GM21367 (cell line): ENCODE measurements around the gene WNT9B.

Experiments
- ATAC-seq: cut with Tn5 transposase; IDR thresholded peaks from one replicate; pipeline ENCODE4 v1.9.1; 2021; ENCODE audit not compliant: unreplicated experiment

The WNT9B gene, protein sequence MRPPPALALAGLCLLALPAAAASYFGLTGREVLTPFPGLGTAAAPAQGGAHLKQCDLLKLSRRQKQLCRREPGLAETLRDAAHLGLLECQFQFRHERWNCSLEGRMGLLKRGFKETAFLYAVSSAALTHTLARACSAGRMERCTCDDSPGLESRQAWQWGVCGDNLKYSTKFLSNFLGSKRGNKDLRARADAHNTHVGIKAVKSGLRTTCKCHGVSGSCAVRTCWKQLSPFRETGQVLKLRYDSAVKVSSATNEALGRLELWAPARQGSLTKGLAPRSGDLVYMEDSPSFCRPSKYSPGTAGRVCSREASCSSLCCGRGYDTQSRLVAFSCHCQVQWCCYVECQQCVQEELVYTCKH

DNA sequence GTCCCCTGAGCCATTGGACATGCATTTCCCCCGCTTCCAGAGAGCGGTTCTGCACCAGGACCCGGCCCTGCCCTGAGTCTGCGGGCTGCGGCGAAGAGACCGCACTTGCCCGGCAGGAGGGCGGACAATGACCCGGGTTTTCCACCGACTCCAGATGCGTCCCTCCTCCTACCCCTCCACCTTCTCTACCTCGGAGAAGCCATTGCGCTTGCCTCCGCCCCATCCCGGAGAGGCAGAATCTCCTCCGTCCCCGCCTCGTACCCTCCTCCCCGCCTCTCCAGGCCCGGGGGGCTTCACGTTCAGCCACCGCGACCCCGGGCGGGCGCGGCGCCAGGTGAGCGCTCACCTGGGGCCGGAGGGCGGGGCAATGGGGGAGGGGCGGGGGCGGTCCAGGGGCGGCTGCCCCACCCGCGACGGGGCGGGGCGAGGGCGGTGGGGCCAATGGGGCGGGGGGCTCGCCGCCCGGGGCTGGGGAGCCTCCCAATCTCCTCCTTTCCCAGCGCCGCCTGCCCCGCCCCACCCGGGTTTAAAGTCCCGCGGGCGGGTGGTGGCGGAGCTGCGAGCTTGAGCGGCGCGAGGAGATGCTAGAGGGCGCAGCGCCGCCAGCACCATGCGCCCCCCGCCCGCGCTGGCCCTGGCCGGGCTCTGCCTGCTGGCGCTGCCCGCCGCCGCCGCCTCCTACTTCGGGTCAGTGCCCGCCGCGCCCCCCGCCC is at the start of gene WNT9B:
Gene WNT9B (plus strand): TSS at position 555 of the 713 bp plus-strand sequence. CDS start 56 bp downstream, at position 611.
- ATAC-seq = no peak

DNA sequence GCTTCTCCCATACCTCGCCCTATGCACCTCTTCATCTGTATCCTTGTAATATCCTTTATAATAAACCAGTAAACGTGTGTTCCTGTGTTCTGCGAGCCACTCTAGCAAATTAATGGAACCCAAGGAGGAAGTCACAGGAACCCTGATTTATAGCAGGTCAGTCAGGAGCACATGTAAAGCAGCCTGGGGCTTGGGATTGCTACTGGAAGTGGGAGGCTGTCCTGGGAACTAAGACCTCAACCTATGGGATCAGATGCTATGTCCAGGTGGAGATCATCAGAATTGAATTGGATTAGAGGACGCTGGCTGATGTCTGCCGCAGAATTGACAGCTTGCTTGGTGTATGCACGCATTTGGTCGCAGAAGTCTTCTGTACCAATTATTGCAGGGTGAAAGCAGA is 48.6 kb upstream of the WNT9B start:
- ATAC-seq = no peak

DNA sequence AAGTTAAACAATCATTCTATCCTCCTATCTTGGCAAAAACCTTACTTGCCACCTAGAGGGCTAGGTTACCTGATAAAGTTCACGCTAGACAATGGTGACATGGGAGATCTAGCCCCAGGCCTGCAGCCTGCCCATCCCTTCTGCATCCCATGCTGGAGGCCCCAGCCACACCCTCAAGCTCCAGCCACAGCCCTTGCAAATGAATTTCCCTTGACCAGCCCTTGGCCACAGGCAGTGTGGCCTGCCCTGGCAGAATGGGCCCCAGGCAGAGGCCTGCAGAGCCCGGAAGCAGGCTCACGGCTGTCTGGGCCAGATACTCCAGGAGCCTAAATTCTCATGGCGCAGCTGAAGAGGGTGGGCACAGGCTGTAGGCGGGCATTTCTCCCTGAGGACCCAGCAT is 47.8 kb upstream of the WNT9B start:
- ATAC-seq = no peak

DNA sequence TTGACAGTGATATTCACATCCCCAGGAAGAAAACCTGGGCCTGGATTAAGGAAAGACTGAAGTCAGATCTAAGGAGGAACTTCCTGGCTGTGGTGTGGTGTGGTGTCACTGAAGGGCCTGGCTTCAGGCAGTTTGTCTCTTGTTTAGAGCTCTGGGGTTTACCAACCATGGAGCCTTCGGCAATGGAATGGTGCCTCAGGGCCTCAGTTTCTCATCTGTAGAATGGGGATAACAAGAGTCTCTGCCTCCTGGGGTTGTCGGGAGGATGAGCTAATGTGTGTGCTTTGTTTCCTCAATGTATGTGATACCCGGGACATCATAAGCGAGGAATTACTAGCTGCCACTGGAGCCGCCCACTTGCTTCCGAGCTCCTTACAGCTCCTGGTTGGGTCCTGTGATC is 45.6 kb upstream of the WNT9B start:
- no peak for ATAC-seq

DNA sequence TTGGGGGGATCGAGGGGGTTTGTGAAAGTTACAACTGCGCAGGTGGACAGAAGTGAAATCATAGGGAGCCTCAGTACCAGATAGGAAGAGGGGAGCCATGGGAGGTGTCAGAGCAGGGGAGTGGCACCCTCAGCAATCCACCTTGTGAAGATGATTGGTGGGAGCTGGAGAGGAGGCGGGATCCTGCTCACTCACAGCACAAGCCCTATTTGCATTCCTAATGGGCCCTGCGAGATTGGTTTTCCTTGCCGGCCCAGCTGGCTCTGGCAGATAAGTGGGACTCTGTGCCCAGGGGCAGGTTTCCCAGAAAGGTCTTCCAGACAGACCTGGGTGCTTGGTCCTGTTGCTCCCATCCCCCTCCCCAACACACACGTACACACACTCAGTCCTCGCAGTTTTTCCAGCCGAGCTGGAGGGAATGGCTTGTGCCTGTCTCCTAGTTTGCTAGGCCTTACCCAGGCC is 42.2 kb upstream of the WNT9B start:
- no peak for ATAC-seq

DNA sequence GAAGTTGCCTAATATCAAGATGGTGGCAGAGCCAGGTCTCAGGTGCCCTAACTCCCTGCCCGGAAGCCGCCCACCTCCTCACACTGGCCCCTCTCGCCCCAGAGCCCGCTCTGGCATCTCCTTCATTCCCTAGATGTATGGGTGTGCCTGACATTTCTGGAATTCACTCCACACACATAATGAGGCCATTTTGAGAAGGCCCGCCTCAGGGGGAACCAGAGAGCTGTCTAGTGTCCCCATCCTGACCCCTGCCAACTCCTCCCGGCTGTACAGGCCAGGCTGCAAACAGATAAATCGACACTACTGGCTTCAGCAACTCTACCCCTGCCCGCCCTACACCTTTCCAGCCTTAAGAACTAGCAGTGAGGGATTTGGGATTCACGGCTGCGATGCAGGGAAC is 40.5 kb upstream of the WNT9B start:
- ATAC-seq = no peak

DNA sequence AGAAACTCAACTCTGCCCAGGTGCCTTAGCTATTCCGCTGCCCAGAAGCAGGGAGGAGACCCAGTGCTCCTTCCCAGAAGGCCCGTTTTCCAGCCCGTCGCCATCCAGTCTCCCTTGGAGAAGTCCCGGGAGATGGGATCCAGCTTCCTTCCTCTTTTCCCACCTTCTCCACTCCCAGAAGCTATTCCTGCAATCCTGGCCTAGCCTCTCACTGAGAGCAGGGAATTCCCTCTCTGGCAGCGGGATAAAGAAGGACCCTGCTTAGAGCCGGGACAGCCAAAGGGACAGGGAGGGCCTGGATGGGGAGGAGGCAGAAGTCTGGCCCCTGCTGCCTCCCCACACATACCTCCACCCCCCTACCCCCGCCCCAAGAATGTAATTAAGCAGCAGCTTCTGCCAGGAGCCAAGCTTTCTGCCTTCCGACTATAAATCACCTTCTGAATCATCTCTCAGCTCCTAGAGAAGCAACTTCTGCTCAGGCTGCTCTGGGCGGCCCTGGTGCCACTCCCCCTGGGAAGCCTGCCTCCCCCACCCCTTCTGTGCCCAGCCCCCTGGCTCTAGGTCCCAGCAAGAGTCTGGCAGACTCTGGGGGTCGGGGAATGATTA is 39.3 kb upstream of the WNT9B start:
- ATAC-seq = no peak

DNA sequence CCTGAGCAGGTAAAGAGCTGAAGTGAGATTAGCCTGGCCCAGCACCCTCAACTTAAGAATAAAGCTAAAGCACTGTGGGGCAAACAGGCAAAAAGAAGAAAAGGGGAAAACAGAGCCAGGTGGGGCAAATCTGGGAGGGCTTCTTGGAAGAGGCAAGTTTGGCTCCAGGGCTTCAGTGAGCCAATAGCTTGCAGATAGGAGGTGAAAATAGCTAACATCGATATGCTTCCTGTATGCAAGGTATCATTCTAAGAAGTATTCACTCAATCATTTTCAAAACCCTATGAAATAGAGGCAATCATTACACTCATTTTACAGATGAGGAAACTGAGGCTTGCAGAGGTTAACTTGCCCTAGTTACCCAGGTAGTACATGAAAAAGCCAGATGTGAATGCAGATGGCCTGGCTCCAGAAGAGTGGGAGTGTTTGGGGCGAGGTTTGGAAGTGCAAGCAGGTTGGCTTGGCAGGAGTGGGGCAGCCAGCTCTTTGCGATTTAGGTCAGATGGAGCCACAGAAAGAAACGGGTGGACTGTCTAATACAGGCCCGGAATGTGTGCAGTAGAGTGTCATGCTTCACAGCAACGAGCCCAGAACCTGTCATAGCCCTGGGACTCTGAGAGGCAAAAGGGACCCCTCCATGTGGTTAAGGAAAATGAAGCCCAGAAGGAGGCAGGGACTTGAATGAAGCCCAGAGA is 38.6 kb upstream of the WNT9B start:
- ATAC-seq = no peak

DNA sequence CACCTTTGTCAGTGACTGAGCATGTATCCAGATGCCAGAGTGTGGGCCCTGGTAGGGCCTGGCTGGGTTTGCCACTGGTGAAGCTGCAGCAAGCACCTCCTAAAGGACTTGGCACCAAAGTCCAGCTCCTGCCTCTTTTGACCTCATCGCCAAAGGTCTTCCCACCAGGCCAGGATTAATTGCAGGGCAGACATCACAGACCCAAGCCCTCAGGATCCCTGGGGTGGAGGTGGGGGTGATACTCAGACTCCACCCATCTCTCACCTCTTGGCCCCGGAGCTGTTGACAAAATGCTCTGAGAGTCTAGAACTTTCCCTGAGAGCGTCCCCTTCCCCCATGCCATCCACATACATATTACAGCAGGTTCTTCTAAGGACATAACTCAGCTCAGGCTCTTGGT is 37.5 kb upstream of the WNT9B start:
- no peak for ATAC-seq

DNA sequence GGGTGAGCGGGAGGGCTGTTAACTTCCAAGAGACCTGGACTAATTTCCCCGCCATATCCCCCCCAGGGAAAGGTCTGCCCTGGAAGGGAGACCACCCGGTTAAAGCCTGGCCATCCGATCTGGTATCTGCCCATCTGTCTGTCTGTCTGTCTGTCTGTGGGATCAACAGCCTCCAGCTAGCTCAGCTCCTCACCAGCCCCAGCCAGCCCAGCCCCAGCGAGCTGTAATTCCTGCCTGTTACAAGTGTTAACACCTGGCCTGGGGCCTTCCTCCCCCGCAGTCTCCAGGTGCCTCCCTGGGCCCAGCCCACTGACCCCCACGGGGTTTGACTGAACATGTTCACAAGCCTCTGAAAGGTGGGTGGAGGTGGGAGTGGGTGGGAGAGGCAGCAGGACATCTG is 36.9 kb upstream of the WNT9B start:
- no peak for ATAC-seq

DNA sequence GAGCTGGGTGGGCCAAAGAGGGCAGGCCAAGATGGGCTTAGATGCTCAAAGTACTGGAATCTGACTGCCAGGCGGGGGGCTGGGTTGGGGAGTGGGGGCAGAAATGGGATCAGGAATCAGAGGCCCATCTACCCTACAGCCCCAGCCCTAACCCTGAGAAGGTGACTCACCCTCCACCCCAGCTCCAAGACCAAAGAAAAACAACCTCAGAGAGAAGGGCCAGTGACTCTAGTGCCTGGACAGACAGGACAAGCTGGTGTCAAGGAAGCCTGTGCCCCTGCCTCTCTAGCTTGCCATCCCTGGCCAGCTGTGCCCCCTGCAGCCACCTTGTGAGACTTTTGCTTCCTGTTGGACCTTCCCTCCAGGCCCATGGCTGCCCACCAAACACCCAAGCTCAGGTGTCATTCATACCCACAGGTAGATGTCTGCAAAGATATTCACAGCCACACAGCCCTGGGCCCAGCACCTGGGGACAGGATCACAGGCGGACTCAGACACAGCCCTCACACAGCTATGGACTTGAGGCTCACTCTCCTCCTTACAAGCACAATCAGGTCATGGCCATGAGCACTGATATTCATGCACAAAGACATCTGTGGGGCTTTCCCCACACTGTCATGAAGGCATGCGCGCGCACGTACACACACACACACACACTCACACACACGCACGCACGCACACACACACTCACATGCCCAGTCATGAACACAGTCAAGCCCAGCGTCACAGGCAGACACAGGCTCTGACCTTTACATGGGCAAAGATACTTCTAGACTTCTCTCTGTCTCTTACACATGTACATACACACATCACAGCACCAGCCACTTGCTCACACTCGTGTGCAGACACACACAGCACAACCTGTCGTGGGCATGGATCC is 35.7 kb upstream of the WNT9B start:
- ATAC-seq = no peak

DNA sequence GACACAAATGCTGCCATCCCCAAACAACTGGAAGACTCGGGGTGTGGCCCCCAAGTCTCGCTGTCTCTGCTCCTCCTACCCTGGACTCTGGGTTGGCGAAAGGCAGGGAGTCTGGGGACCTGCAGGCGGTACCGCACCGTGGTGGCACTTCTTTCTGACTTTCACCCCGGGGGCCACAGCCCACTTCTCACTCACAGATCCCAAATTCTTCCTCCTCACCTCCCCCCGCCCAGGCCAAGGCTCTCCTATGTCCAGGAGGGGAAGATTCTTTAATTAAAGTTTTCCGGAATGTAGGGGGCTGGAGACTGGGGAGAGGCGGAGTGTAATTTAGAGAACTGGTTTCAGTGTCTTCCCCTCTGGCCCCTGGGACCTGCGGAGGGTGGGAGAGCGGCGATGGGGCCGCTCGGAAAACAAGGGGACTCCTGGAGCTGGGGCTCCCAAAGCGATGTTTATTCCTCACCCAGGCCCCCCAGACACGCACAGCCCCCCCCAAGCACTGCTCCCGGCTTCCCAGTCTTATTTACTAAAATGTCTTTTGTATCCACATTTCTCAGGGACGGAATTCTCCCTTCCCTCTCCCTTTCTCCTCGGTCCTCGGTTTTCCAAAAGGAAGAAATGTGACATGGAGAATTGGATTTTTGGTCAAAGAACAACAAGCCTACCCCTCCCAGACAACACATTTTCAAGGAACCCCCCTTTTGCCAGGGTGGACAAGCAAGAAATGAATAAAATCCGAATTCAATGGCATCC is 34.1 kb upstream of the WNT9B start:
- no peak for ATAC-seq

DNA sequence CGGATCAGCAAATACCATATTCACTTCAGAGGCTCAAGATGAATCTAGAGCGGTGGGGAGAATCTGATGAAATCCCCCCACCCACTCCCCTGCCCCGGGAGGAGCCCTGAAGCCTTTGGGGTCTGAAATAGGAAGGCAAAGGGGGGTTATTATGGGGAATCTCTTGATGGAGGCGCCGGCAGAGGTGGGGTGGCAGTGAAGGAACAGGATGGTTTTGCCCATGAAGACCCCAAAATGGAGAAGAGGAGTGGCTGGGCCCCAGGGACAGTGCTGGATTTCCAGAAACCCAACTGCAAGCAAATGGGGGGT is 33.5 kb upstream of the WNT9B start:
- no peak for ATAC-seq

DNA sequence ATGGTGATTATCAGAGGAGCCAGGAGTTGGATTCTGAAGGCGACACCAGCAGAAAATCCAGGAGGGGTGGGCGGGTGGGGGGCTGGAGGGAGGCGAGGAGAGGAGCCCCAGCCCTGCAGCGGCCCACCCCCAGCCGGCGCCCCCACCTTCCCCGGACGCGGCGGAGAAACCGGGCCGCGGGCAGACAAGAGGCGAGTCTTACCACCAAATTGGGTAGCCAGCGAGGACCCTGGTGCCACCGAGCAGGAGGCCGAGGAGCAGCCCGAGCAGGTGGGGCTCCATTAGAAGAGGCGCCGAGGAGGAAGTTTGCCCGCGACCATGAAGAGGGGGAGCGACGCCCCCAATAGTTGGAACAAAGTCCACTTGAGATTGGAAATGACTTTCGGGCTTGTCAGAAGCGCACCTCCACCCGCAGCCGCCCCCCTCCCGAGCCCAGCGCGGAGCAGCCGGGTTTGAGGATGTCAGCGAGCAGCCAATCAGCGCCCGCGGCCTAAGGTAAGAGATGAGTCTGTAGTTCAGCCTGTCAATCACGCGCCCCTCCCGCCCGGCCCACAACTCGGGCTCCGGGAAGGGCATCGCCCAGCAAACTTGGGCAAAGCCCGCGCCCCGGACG is 33.0 kb upstream of the WNT9B start, which contains the start of gene WNT3:
Gene WNT3 (minus strand): TSS at position 377 of the 613 bp plus-strand sequence. CDS start 95 bp downstream, at position 282.
- ATAC-seq = no peak

DNA sequence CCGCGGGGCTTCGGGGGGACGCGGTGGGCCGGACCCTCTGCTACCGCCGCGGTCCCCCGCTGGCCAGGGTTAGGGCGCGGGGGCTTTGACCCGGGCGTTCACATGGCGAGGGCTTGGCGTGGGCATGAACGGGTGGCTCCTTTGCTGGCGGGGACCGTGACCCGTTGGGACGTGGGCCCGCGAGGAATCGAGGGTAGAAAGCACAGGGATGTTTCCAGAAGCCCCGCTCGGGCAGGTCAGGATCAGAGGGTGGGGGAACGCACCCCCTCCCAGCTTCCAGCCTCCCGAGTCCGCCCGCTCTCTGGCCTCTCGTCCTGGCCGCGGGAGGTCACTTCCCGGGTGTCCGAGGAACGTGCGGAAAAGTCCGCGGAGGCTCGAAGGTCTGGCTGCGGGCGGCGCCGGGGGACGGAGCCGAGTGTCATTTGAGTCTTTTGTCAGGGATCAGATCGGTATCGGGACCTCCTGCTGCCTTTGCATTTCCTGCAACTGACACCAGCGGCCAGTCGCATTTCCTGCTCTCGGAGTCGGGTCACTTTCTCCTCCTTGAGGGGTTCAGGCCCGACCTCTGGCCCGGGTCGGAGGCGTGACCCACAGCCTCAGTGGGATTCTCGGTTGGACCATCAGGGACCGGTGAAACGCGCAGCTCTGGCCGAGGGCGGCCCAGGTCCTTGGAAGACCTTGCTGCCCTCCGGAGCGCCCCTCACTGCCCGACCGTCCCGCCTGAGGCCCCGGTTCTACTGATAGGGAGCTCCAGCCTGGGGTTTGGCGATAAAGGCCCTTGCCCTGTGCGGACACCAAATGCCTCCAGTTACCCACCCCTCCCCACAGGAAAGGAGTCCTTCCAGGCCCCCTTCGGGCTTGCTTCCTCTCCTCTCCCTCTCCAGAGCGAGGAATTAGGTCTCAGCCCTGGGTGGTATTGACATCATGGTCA is 32.2 kb upstream of the WNT9B start:
- ATAC-seq = no peak

DNA sequence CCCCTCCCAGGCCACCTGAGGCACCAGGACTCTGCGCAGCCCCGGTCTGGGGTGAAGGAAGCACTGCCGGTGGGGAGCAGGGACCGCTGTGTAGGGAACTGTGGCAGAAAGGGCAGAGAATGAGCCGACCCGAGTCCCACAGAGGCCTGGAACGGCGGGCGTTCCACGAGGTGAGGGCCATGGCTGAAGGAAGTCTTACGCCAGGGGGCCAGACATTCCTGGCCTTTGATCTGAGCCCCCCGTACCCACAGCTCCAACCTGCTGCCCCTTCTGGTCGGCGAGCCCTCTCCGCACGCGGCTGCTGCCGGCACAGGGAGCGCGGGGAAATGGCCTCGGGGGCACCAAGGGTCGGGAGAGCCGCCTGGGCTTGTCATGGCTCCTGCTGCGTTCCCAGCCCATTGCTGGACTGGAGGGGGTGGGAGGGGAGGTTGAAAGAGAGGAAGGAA is 31.5 kb upstream of the WNT9B start:
- no peak for ATAC-seq

DNA sequence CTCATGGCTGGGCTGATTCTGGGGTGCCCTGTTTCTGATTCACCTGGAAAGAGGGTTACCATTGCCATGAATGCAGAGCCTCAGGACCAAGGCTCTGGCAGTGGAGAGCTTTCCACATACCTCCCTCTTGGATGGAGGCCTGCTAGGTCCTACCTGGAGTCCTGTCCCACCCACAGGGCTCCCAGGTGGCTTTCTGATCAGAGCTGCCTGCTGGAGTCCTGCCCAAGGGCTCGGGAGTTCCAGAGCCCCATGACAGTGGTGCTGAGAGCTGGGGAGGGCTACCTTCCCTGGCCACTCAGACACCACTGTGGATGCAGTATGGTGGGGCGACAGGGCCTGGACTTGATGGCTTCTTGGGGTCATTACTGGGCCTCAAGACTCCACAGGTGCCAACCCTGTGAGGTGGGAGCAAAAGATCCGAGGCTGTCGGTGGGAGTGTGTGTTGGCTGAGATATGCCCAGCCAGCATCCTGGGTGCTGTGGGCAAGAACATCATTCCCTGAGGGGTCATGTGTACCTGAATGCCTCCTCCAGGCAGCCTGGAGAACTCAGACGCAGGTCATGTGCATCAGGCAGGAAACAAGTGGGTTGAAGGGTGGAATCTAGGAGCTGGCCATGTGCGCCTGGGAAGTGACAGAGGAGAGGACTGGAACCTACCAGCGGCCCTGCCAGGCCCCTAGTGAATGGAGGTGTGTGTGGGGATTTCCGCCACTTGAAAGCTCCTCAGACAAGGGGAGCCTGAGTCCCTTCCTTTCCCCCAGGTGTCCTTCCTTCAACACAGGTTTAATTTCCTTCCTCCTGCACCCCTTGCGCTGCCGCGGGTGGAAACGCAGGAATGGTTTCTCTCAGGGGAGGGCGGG is 30.6 kb upstream of the WNT9B start:
- no peak for ATAC-seq
